OCI-LY7 (cell line): ENCODE data around the gene SLC22A12. TPM values are rescaled to one million over a fixed set of nuclear protein-coding genes. Genes with fewer than 3 reads are reported as not detected.

Experiments used
- BruUV-seq: library from RNA; stranded (reverse); fragments of 400-500 nt; replicated peaks from 2 replicates; lab custom pipeline; 2021; lab: Mats Ljungman, UMichigan
- CTCF ChIA-PET: fragments of 300-600 bp; sonication (Branson Sonifier 250); formaldehyde crosslinking; loops from one replicate; lab custom pipeline; 2022; ENCODE audit warnings: antibody characterized with exemption; ENCODE audit not compliant: unreplicated experiment; lab: Charles Lee
- POLR2A ChIA-PET: fragments of 300-600 bp; sonication (Branson Sonifier 250); formaldehyde crosslinking; loops from one replicate; lab custom pipeline; 2022; ENCODE audit warnings: antibody characterized with exemption; lab: Charles Lee
- DNase-seq: peaks from one replicate; pipeline ENCODE4 v3.0.0-alpha.2; 2015; ENCODE audit warnings: low spot score
- H2AFZ ChIP-seq: fragments of 200-600 bp; sonication (generic), shearing (Covaris generic); 2 replicates; pipeline ENCODE4 v1.6.1; 2014; ENCODE audit warnings: mild to moderate bottlenecking, antibody characterized with exemption, low read length, moderate library complexity
- H3K27ac ChIP-seq: fragments of 200-600 bp; sonication (generic); 2 replicates; pipeline ENCODE4 v1.5.1; 2014; ENCODE audit warnings: mixed run types, low read depth, mild to moderate bottlenecking, moderate library complexity, low read length, inconsistent platforms; ENCODE audit not compliant: poor library complexity, severe bottlenecking
- H3K36me3 ChIP-seq: fragments of 200-600 bp; sonication (generic); 2 replicates; pipeline ENCODE4 v1.6.1; 2014; ENCODE audit warnings: mild to moderate bottlenecking, antibody characterized with exemption, low read length, moderate library complexity, mixed read lengths; ENCODE audit not compliant: insufficient read depth
- H3K4me1 ChIP-seq: fragments of 200-600 bp; sonication (generic); 2 replicates; pipeline ENCODE4 v1.5.1; 2014; ENCODE audit warnings: mild to moderate bottlenecking, low read length; ENCODE audit not compliant: insufficient read depth, poor library complexity, severe bottlenecking
- H3K4me2 ChIP-seq: fragments of 200-600 bp; sonication (generic); 2 replicates; pipeline ENCODE4 v1.6.1; 2014; ENCODE audit warnings: mild to moderate bottlenecking, low read length
- H3K4me3 ChIP-seq: fragments of 200-600 bp; sonication (generic); 2 replicates; pipeline ENCODE4 v1.5.1; 2014; ENCODE audit warnings: mild to moderate bottlenecking, low read depth, low read length; ENCODE audit not compliant: poor library complexity, severe bottlenecking
- H3K79me2 ChIP-seq: fragments of 200-600 bp; sonication (generic); 2 replicates; pipeline ENCODE4 v1.6.1; 2016; ENCODE audit warnings: low read depth, mild to moderate bottlenecking, low read length, moderate library complexity, mixed read lengths; ENCODE audit not compliant: insufficient read depth
- H3K9me2 ChIP-seq: fragments of 200-600 bp; sonication (generic); 2 replicates; pipeline ENCODE4 v1.6.1; 2016; ENCODE audit warnings: mild to moderate bottlenecking, low read length, mixed read lengths; ENCODE audit not compliant: insufficient read depth
- H3K9me3 ChIP-seq: fragments of 200-600 bp; sonication (generic); 2 replicates; pipeline ENCODE4 v1.6.1; 2014; ENCODE audit warnings: mild to moderate bottlenecking, mixed run types, low read length, mixed read lengths
- H4K20me1 ChIP-seq: fragments of 200-600 bp; sonication (generic); 2 replicates; pipeline ENCODE4 v1.6.1; 2014; ENCODE audit warnings: mild to moderate bottlenecking, antibody characterized with exemption, low read length, moderate library complexity, mixed read lengths; ENCODE audit not compliant: insufficient read depth
- CTCF ChIP-seq: fragments of 200-600 bp; sonication (generic); conservative IDR thresholded peaks from 2 replicates; pipeline ENCODE4 v1.5.1; 2014; ENCODE audit warnings: mild to moderate bottlenecking, antibody characterized with exemption, low read length, moderate library complexity, mixed read lengths
- EZH2phosphoT487 ChIP-seq: fragments of 200-600 bp; sonication (generic); IDR thresholded peaks from 2 replicates; pipeline ENCODE4 v1.6.1; 2018; ENCODE audit warnings: low read depth, borderline replicate concordance, mild to moderate bottlenecking, mixed run types, antibody characterized with exemption, low read length, moderate library complexity, mixed read lengths
- intact Hi-C: fragments of 100-400 bp; cut with micrococcal nuclease; formaldehyde crosslinking; loops from one replicate; pipeline ENCODE4 v1.10.0; 2022; ENCODE audit not compliant: unreplicated experiment
- total RNA-seq, 2 experiments: library from RNA; depleted of rRNA in 1 of 2; stranded (reverse); fragments of >200 nt in 1 of 2; shearing (Covaris generic) in 1 of 2; gene quantifications; 2 replicates each; pipeline ENCODE4 v1.2.3, GENCODE V29; 2014 to 2022

Gene SLC22A12
- total RNA-seq, 2 experiments from 2014 or later: not detected

DNA sequence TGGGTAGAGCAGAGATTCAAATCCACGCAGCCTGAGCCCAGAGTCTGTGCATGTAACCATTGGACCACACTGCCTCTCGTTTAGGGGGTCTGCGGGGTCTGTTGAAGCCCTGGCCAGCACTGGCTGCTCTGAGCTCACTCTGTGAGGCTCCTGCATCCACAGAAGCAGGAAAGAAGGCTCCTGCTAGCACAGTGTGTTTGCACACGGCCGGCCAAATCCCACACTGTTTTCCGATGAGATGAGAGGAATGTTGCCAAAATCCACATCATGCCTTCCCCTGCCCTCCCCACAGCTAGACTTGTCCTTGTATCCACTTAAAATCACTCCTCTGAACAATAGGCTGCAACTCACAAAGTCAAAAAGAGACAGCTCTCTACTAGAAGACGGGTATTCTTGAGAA is 10.6 kb upstream of the SLC22A12 start:
- H3K4me3 ChIP-seq: no peak overlapping the region
- no peaks in the 10 kb centered on the region for H3K79me2 ChIP-seq
- CTCF ChIA-PET: no interaction called here
- H3K9me3 ChIP-seq: no peaks in the 10 kb centered on the region
- H3K36me3 ChIP-seq: no peaks in the 10 kb centered on the region
- H3K9me2 ChIP-seq: no peaks in the 10 kb centered on the region
- DNase-seq: no peak
- POLR2A ChIA-PET: interaction anchor here (0.7 kb wide), 1 partner anchor 256 kb away, joined by 3 read pairs; no protein-coding TSS in a partner anchor
- intact Hi-C loops: no loop called here
- H3K4me1 ChIP-seq: no peaks in the 10 kb centered on the region
- H3K27ac ChIP-seq: no peak overlapping the region
- no peaks in the 10 kb centered on the region for H4K20me1 ChIP-seq
- no peak overlapping the region for H3K4me2 ChIP-seq
- TF ChIP-seq CTCF (no peak), EZH2phosphoT487 (no peak)
- H2AFZ ChIP-seq: no peak overlapping the region
- BruUV-seq: no TSS peak

GRCh38 chr11:64581057-64581523 is 9.9 kb upstream of the SLC22A12 start:
- TF ChIP-seq EZH2phosphoT487 (no peak), CTCF (no peak)
- Histone ChIP-seq H3K9me3 (no peaks in the 10 kb centered on the region), H2AFZ (no peak overlapping the region), H3K79me2 (no peaks in the 10 kb centered on the region), H3K27ac (no peak overlapping the region), H3K4me3 (no peak overlapping the region), H3K4me2 (no peak overlapping the region), H4K20me1 (no peaks in the 10 kb centered on the region), H3K36me3 (no peaks in the 10 kb centered on the region), H3K4me1 (no peaks in the 10 kb centered on the region), H3K9me2 (no peaks in the 10 kb centered on the region)
- CTCF ChIA-PET: no interaction called here
- DNase-seq: no peak
- no TSS peak for BruUV-seq
- intact Hi-C loops: no loop called here
- POLR2A ChIA-PET: no interaction called here

DNA sequence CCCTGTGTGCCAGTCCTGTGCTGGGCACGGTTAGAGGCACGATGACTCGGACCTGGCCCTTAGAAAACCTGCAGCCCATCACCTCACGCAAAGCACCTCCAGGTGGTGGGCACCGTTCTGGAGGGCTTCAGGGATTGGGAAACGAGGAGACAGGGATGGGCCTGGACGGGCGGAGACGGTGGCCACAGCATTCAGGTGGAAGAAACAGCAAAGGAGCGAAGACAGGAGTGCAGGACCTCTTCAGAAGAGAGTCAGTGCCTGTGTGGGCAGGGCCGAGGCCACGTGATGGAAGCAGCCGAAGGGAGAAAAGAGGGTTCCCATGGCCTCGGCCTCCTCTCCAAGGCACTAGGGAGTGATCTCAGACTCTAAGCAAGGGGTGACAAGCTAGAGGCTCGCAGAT is 8.1 kb upstream of the SLC22A12 start:
- CTCF ChIA-PET: no interaction called here
- intact Hi-C loops: no loop called here
- BruUV-seq: no TSS peak
- no peak overlapping the region for H3K4me2 ChIP-seq
- no peak for DNase-seq
- POLR2A ChIA-PET: no interaction called here
- no peak overlapping the region for H3K4me3 ChIP-seq
- H3K36me3 ChIP-seq: no peaks in the 10 kb centered on the region
- H4K20me1 ChIP-seq: no peaks in the 10 kb centered on the region
- no peaks in the 10 kb centered on the region for H3K9me3 ChIP-seq
- H3K9me2 ChIP-seq: no peaks in the 10 kb centered on the region
- H3K27ac ChIP-seq: no peak overlapping the region
- no peaks in the 10 kb centered on the region for H3K79me2 ChIP-seq
- TF ChIP-seq CTCF (no peak), EZH2phosphoT487 (no peak)
- H2AFZ ChIP-seq: no peak overlapping the region
- no peaks in the 10 kb centered on the region for H3K4me1 ChIP-seq
